Stimulated activated CD8-positive, alpha-beta memory T cell treated with anti-CD3 and anti-CD28 coated beads, Interleukin-4, amount 100 ng/mL, for 1 hour (primary cell): ENCODE measurements around the gene GNAI2.
A peak's percentile ranks its signal among the peaks of the same experiment; 100 is the strongest.
"Not testable (repeated sequence)": the region's sequence is repeated elsewhere in the genome, so short reads cannot be mapped to it uniquely, and the experiment has no call there.

ENCODE experiments used
- DNase-seq, 2 donors: peaks; one replicate each; pipeline ENCODE4 v3.0.0-alpha.2; 2020; ENCODE audit warnings: low read depth in 2 of 2, low spot score in 1 of 2

GNAI2 gene

GRCh38 chr3:50224639-50225038 is 11.4 kb upstream of the GNAI2 start:
- no peak for DNase-seq

GRCh38 chr3:50226888-50227389 is 9.1 kb upstream of the GNAI2 start:
- no peak for DNase-seq

- DNase-seq, result peak; percentile 74 to 85
These were observed 8.4 kb upstream of the GNAI2 start for GRCh38 chr3:50227390-50228183.

GRCh38 chr3:50228184-50228763 is 7.7 kb upstream of the GNAI2 start:
- DNase-seq, result not testable (repeated sequence)

- no peak for DNase-seq
These were observed 6.5 kb upstream of the GNAI2 start for GRCh38 chr3:50229490-50229889.

- DNase-seq, result no peak
These were observed 5.8 kb upstream of the GNAI2 start for GRCh38 chr3:50230104-50230793.

- DNase-seq, result no peak
These were observed 5.2 kb upstream of the GNAI2 start for GRCh38 chr3:50230794-50231125.

- DNase-seq, result no peak
These were observed 4.4 kb upstream of the GNAI2 start for GRCh38 chr3:50231581-50231980.

GRCh38 chr3:50232303-50232702 is 3.7 kb upstream of the GNAI2 start:
- DNase-seq, result no peak

GRCh38 chr3:50233176-50233575 is 2.8 kb upstream of the GNAI2 start:
- no peak for DNase-seq

- no peak for DNase-seq
These were observed 604 bp downstream of the GNAI2 start for GRCh38 chr3:50236484-50237132.

GRCh38 chr3:50237133-50237651 is 1.2 kb downstream of the GNAI2 start:
- DNase-seq, result no peak

- DNase-seq, result peak; percentile 64 to 73
These were observed 1.9 kb downstream of the GNAI2 start for GRCh38 chr3:50237754-50238548.

- DNase-seq, result no peak
These were observed 2.6 kb downstream of the GNAI2 start for GRCh38 chr3:50238549-50239026.

GRCh38 chr3:50239649-50240048 is 3.6 kb downstream of the GNAI2 start:
- DNase-seq, result no peak

GRCh38 chr3:50241163-50241562 is 5.2 kb downstream of the GNAI2 start:
- no peak for DNase-seq

GRCh38 chr3:50241713-50242380 is 5.8 kb downstream of the GNAI2 start:
- no peak for DNase-seq

GRCh38 chr3:50242381-50242770 is 6.4 kb downstream of the GNAI2 start:
- no peak for DNase-seq

- no peak for DNase-seq
These were observed 7.0 kb downstream of the GNAI2 start for GRCh38 chr3:50242851-50243542.
